ENCODE measurements around the gene NRK. TPM values are rescaled to one million over a fixed set of nuclear protein-coding genes. Genes with fewer than 3 reads are reported as not detected.

The NRK gene
- total and polyA plus RNA-seq, 2 experiments from 2014 or later: not detected

GRCh38 chrX:105876658-105877057, 54.3 kb downstream of the NRK start:
- H3K9me3 ChIP-seq (ENCODE audit: low read depth): no peaks in the 10 kb centered on the region
- TF ChIP-seq EZH2 (IDR thresholded peaks at IDR 0.05; ENCODE audit: insufficient read depth, poor library complexity, severe bottlenecking): no peak
- TF ChIP-seq EZH2phosphoT487 (IDR thresholded peaks at IDR 0.05; ENCODE audit: insufficient read depth, low read depth): no peak
- in situ Hi-C loops (cut with MboI): no loop called here
- H3K4me3 ChIP-seq: no peak overlapping the region
- H3K9me2 ChIP-seq (ENCODE audit: insufficient read depth): no peaks in the 10 kb centered on the region
- no peak overlapping the region for H3K4me2 ChIP-seq (ENCODE audit: unreplicated experiment)
- no peaks in the 10 kb centered on the region for H3K4me1 ChIP-seq (ENCODE audit: insufficient read depth)
- H4K20me1 ChIP-seq (ENCODE audit: insufficient read depth): no peaks in the 10 kb centered on the region
- H3K36me3 ChIP-seq (ENCODE audit: low read depth): no peaks in the 10 kb centered on the region
- DNase-seq: no peak
- H3K27ac ChIP-seq: no peak overlapping the region
- no peak overlapping the region for H2AFZ ChIP-seq
- H3F3A ChIP-seq (ENCODE audit: insufficient read depth): no peaks in the 10 kb centered on the region
- no peaks in the 10 kb centered on the region for H3K79me2 ChIP-seq (ENCODE audit: insufficient read depth)
- no peaks in the 10 kb centered on the region for H3K27me3 ChIP-seq (replicated peaks; ENCODE audit: insufficient read depth)
- WGBS, 2 experiments (ENCODE audit: low coverage in 1 of 2, low lambda C conversion rate in 2 of 2, missing lambda C conversion rate in 2 of 2): 8 to 10% methylated on average over 3 of the region's 3 CpGs
- H3K9ac ChIP-seq: no peak overlapping the region

- Histone ChIP-seq H3K9me2 (ENCODE audit: insufficient read depth) (no peaks in the 10 kb centered on the region), H2AFZ (no peak overlapping the region)
These were observed 58.2 kb downstream of the NRK start for GRCh38 chrX:105880491-105880890.

GRCh38 chrX:105882581-105883275, 60.4 kb downstream of the NRK start:
- Histone ChIP-seq H3K4me2 (ENCODE audit: unreplicated experiment) (no peak overlapping the region), H3K27me3 (replicated peaks; ENCODE audit: insufficient read depth) (no peaks in the 10 kb centered on the region), H3K36me3 (ENCODE audit: low read depth) (no peaks in the 10 kb centered on the region), H3K4me3 (no peak overlapping the region), H3F3A (ENCODE audit: insufficient read depth) (no peaks in the 10 kb centered on the region), H3K9me2 (ENCODE audit: insufficient read depth) (no peaks in the 10 kb centered on the region), H3K9ac (no peak overlapping the region), H3K79me2 (ENCODE audit: insufficient read depth) (no peaks in the 10 kb centered on the region), H3K27ac (no peak overlapping the region), H2AFZ (no peak overlapping the region), H3K9me3 (ENCODE audit: low read depth) (no peaks in the 10 kb centered on the region), H4K20me1 (ENCODE audit: insufficient read depth) (no peaks in the 10 kb centered on the region), H3K4me1 (ENCODE audit: insufficient read depth) (no peaks in the 10 kb centered on the region)
- no peak for TF ChIP-seq EZH2phosphoT487 (IDR thresholded peaks at IDR 0.05; ENCODE audit: insufficient read depth, low read depth)
- TF ChIP-seq EZH2 (IDR thresholded peaks at IDR 0.05; ENCODE audit: insufficient read depth, poor library complexity, severe bottlenecking): no peak
- DNase-seq: no peak
- 2% methylated on average over 3 of the region's 3 CpGs for WGBS, 2 experiments (ENCODE audit: low coverage in 1 of 2, low lambda C conversion rate in 2 of 2, missing lambda C conversion rate in 2 of 2)
- in situ Hi-C loops (cut with MboI): no loop called here

More at GRCh38 chrX:105880491-105880890, 58.2 kb downstream of the NRK start:
- Histone ChIP-seq H3K27ac (no peak overlapping the region), H3K9me3 (ENCODE audit: low read depth) (no peaks in the 10 kb centered on the region), H3K4me2 (ENCODE audit: unreplicated experiment) (no peak overlapping the region), H3F3A (ENCODE audit: insufficient read depth) (no peaks in the 10 kb centered on the region), H3K79me2 (ENCODE audit: insufficient read depth) (no peaks in the 10 kb centered on the region), H3K9ac (no peak overlapping the region), H4K20me1 (ENCODE audit: insufficient read depth) (no peaks in the 10 kb centered on the region), H3K4me3 (no peak overlapping the region), H3K4me1 (ENCODE audit: insufficient read depth) (no peaks in the 10 kb centered on the region), H3K36me3 (ENCODE audit: low read depth) (no peaks in the 10 kb centered on the region), H3K27me3 (replicated peaks; ENCODE audit: insufficient read depth) (no peaks in the 10 kb centered on the region)
- WGBS, 2 experiments (ENCODE audit: low coverage in 1 of 2, low lambda C conversion rate in 2 of 2, missing lambda C conversion rate in 2 of 2): 7% methylated on average over 3 of the region's 3 CpGs
- TF ChIP-seq EZH2phosphoT487 (IDR thresholded peaks at IDR 0.05; ENCODE audit: insufficient read depth, low read depth): no peak
- TF ChIP-seq EZH2 (IDR thresholded peaks at IDR 0.05; ENCODE audit: insufficient read depth, poor library complexity, severe bottlenecking): no peak
- no peak for DNase-seq
- in situ Hi-C loops (cut with MboI): no loop called here

- H3K4me1 ChIP-seq (ENCODE audit: insufficient read depth): no peaks in the 10 kb centered on the region
- H3K4me3 ChIP-seq: no peak overlapping the region
- H3K27ac ChIP-seq: no peak overlapping the region
- H3K9ac ChIP-seq: no peak overlapping the region
- H3K36me3 ChIP-seq (ENCODE audit: low read depth): no peaks in the 10 kb centered on the region
- no peak overlapping the region for H3K4me2 ChIP-seq (ENCODE audit: unreplicated experiment)
- TF ChIP-seq EZH2 (IDR thresholded peaks at IDR 0.05; ENCODE audit: insufficient read depth, poor library complexity, severe bottlenecking): no peak
- in situ Hi-C loops (cut with MboI): no loop called here
- H3F3A ChIP-seq (ENCODE audit: insufficient read depth): no peaks in the 10 kb centered on the region
- DNase-seq: no peak
- no peaks in the 10 kb centered on the region for H3K9me3 ChIP-seq (ENCODE audit: low read depth)
- no peaks in the 10 kb centered on the region for H3K27me3 ChIP-seq (replicated peaks; ENCODE audit: insufficient read depth)
- H3K79me2 ChIP-seq (ENCODE audit: insufficient read depth): no peaks in the 10 kb centered on the region
- H2AFZ ChIP-seq: no peak overlapping the region
- no peaks in the 10 kb centered on the region for H4K20me1 ChIP-seq (ENCODE audit: insufficient read depth)
- H3K9me2 ChIP-seq (ENCODE audit: insufficient read depth): no peaks in the 10 kb centered on the region
These were observed 72.4 kb downstream of the NRK start for GRCh38 chrX:105894721-105895120.

- TF ChIP-seq EZH2 (IDR thresholded peaks at IDR 0.05; ENCODE audit: insufficient read depth, poor library complexity, severe bottlenecking) (no peak), EZH2phosphoT487 (IDR thresholded peaks at IDR 0.05; ENCODE audit: insufficient read depth, low read depth) (no peak)
- Histone ChIP-seq H3K9me2 (ENCODE audit: insufficient read depth) (no peaks in the 10 kb centered on the region), H3K4me3 (no peak overlapping the region), H3K4me2 (ENCODE audit: unreplicated experiment) (no peak overlapping the region), H2AFZ (no peak overlapping the region), H3K27ac (no peak overlapping the region), H3F3A (ENCODE audit: insufficient read depth) (no peaks in the 10 kb centered on the region), H3K9me3 (ENCODE audit: low read depth) (no peaks in the 10 kb centered on the region), H3K27me3 (replicated peaks; ENCODE audit: insufficient read depth) (no peaks in the 10 kb centered on the region), H3K9ac (no peak overlapping the region), H4K20me1 (ENCODE audit: insufficient read depth) (no peaks in the 10 kb centered on the region), H3K36me3 (ENCODE audit: low read depth) (no peaks in the 10 kb centered on the region), H3K4me1 (ENCODE audit: insufficient read depth) (no peaks in the 10 kb centered on the region), H3K79me2 (ENCODE audit: insufficient read depth) (no peaks in the 10 kb centered on the region)
- in situ Hi-C loops (cut with MboI): no loop called here
- no peak for DNase-seq
- WGBS, 2 experiments (ENCODE audit: low coverage in 1 of 2, low lambda C conversion rate in 2 of 2, missing lambda C conversion rate in 2 of 2): 37 to 51% methylated on average over 8 of the region's 8 CpGs
These were observed 87.2 kb downstream of the NRK start for GRCh38 chrX:105909576-105909975.
